BLaER1 (cell line): ENCODE data around the gene BMP2.
A peak's percentile ranks its signal among the peaks of the same experiment; 100 is the strongest.

Experiments used
- H3K27ac ChIP-seq: shearing (Covaris generic); formaldehyde crosslinking; 2 replicates; pipeline ENCODE4 v1.8.1; 2022
- H3K27me3 ChIP-seq: shearing (Covaris generic); formaldehyde crosslinking; 2 replicates; pipeline ENCODE4 v1.8.1; 2022
- H3K36me3 ChIP-seq: shearing (Covaris generic); formaldehyde crosslinking; 2 replicates; pipeline ENCODE4 v1.8.1; 2022
- H3K4me1 ChIP-seq: shearing (Covaris generic); formaldehyde crosslinking; 2 replicates; pipeline ENCODE4 v1.8.1; 2022
- H3K4me2 ChIP-seq: shearing (Covaris generic); formaldehyde crosslinking; 2 replicates; pipeline ENCODE4 v1.8.1; 2022
- H3K4me3 ChIP-seq: shearing (Covaris generic); formaldehyde crosslinking; 2 replicates; pipeline ENCODE4 v1.8.1; 2022
- H3K9ac ChIP-seq: shearing (Covaris generic); formaldehyde crosslinking; 2 replicates; pipeline ENCODE4 v1.8.1; 2022
- H3K9me3 ChIP-seq: shearing (Covaris generic); formaldehyde crosslinking; 2 replicates; pipeline ENCODE4 v1.8.1; 2022
- H4K20me1 ChIP-seq: shearing (Covaris generic); formaldehyde crosslinking; 2 replicates; pipeline ENCODE4 v1.8.1; 2022
- Cebpa-rat ChIP-seq: shearing (Covaris generic); IDR thresholded peaks from 2 replicates; pipeline ENCODE4 v1.8.1; 2022

BMP2 gene

DNA sequence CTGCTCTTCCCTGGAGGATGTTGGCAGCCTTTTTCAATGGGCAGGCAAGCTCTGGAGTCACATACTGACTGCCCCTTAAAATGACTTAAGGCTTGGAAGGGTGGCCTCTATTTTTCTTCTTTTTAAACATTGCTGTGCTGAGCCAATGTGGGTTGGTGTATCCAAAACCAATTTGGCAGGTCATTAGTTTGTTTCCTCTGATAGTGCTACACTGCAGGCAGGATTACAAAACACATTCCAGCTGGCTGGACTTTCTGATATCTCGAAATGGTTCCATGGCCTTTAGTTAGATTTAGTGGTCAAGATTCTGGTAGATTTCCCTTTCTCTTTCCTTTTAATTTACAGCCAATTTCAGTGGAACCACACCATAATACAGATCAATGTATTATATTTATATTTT, 28.1 kb upstream of the BMP2 start:
- Histone ChIP-seq H3K4me3 (no peak overlapping the region), H3K27me3 (no peaks in the 10 kb centered on the region), H3K27ac (no peak overlapping the region), H4K20me1 (no peaks in the 10 kb centered on the region), H3K9ac (no peak overlapping the region), H3K4me1 (0 out of 2 replicates have a peak, but pooled peaks cover 9% of the 10 kb centered on the region), H3K9me3 (peaks cover 16% of the 10 kb centered on the region), H3K36me3 (no peaks in the 10 kb centered on the region), H3K4me2 (no peak overlapping the region)
- no peak for TF ChIP-seq Cebpa-rat

DNA sequence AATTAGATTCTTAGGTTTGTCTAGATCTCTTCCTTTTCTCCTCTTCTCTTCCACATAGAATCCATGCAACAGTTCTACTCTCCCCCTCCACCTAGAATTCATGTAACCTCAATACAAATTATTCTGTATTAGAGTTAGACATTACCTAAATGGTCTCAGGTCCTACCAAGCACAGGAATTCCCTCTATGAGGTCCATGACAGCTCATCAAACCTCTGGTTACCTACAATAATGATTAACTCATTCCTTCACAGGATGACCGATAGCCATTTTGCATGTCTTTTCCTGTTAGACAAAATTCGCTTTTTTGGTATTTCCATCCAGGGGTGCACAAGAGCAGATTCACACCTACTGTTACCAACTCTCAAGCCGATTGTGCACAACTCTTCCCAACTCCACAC, 27.4 kb upstream of the BMP2 start:
- H3K9me3 ChIP-seq: peaks cover 16% of the 10 kb centered on the region
- no peak for TF ChIP-seq Cebpa-rat
- no peaks in the 10 kb centered on the region for H3K27me3 ChIP-seq

DNA sequence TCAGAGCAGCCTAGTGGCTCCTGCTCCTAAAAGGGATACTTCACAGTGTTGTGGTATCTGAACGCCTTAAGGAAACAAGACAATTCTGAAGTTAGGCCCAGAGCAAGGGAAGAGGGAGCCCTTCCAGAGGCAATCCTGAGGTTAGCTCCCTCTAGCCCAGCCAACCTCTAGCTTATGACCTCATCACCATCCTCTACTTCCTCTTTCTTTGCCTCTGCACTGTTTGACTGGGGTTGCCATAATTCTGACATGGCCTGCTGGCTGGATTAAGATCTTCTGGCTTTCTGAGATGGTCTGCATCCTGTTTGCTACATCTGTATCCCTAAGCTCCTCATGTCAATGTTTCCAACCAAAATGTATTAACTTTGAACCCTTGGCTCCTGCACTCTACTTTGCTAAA, 23.3 kb upstream of the BMP2 start:
- Histone ChIP-seq H4K20me1 (no peaks in the 10 kb centered on the region), H3K4me1 (peaks cover 30% of the 10 kb centered on the region), H3K9me3 (peaks cover 17% of the 10 kb centered on the region), H3K4me2 (no peak overlapping the region), H3K4me3 (no peak overlapping the region), H3K27ac (no peak overlapping the region), H3K27me3 (no peaks in the 10 kb centered on the region), H3K36me3 (no peaks in the 10 kb centered on the region), H3K9ac (no peak overlapping the region)
- TF ChIP-seq Cebpa-rat: no peak

More for the DNA sequence above, 27.4 kb upstream of the BMP2 start:
- H3K9ac ChIP-seq: no peak overlapping the region
- H3K4me3 ChIP-seq: no peak overlapping the region
- H4K20me1 ChIP-seq: no peaks in the 10 kb centered on the region
- no peak overlapping the region for H3K4me2 ChIP-seq
- no peaks in the 10 kb centered on the region for H3K36me3 ChIP-seq
- 0 out of 2 replicates have a peak, but pooled peaks cover 7% of the 10 kb centered on the region for H3K4me1 ChIP-seq
- no peak overlapping the region for H3K27ac ChIP-seq

GRCh38 chr20:6744805-6745204, 22.7 kb upstream of the BMP2 start:
- Histone ChIP-seq H3K27ac (no peak overlapping the region), H3K9ac (no peak overlapping the region), H3K36me3 (no peaks in the 10 kb centered on the region), H4K20me1 (no peaks in the 10 kb centered on the region), H3K4me3 (no peak overlapping the region), H3K4me2 (no peak overlapping the region), H3K4me1 (peaks cover 30% of the 10 kb centered on the region), H3K27me3 (no peaks in the 10 kb centered on the region), H3K9me3 (peaks cover 17% of the 10 kb centered on the region)
- no peak for TF ChIP-seq Cebpa-rat

DNA sequence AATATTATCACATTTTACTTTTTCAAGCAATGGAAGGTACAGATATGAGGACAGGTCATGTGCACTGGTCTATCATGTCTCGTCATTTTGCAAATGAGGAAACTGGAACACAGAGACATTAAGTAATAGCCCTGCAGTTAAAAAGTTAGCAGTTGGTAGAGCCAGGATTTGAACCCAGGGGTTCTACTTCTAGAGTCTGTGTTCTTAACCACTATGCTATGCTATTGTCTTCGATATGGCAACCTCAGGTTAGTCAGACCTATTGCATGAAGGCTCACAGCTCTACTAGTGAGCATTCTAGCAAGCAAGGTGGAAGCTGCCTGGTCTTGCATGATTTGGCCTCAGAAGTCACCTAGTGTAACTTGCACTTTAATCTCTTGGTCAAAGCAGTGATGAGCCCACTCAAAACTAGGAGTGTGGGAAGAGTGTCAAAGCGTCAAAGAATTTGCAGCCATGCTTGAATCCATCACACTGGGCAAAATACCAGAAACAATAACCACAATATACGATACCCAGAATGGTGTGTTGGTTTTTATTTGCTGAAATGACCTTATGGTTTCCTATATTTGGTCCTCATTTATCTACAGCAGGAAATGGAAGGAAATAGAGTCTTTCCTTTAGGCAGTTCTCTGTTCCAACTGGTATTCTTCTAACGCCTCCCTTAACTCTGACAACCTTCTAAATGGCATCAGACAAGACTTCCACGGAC, 20.4 kb upstream of the BMP2 start:
- peaks cover 30% of the 10 kb centered on the region for H3K4me1 ChIP-seq
- no peak overlapping the region for H3K27ac ChIP-seq
- H3K36me3 ChIP-seq: no peaks in the 10 kb centered on the region
- H3K9ac ChIP-seq: no peak overlapping the region
- peaks cover 17% of the 10 kb centered on the region for H3K9me3 ChIP-seq
- no peak overlapping the region for H3K4me3 ChIP-seq
- H3K27me3 ChIP-seq: no peaks in the 10 kb centered on the region
- H3K4me2 ChIP-seq: peak overlapping the region; percentile 51
- TF ChIP-seq Cebpa-rat: no peak
- no peaks in the 10 kb centered on the region for H4K20me1 ChIP-seq

DNA sequence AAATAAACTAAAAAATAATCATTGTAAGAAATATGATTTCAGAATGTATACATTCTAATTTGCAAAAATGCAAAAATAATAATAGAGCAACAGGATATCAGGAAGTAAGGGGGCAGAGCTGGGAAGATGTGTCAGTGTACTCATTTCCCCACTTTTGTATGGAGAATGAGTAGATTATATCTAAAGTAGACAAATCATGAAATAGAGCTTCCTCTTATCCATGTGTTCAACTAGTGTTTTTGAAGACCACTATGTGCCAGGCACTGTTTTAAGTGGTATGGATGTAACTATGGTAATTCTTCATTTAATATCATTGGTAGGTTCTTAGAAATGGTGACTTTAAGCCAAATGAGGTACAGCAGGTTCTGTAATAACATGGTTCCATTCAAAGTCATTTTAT, 17.0 kb upstream of the BMP2 start:
- H3K4me2 ChIP-seq: no peak overlapping the region
- no peak overlapping the region for H3K9ac ChIP-seq
- H4K20me1 ChIP-seq: no peaks in the 10 kb centered on the region
- H3K4me3 ChIP-seq: no peak overlapping the region
- H3K27me3 ChIP-seq: no peaks in the 10 kb centered on the region
- peaks cover 11% of the 10 kb centered on the region for H3K9me3 ChIP-seq
- H3K27ac ChIP-seq: no peak overlapping the region
- no peak for TF ChIP-seq Cebpa-rat
- no peaks in the 10 kb centered on the region for H3K36me3 ChIP-seq
- H3K4me1 ChIP-seq: peaks cover 26% of the 10 kb centered on the region

GRCh38 chr20:6756693-6757595, 10.5 kb upstream of the BMP2 start:
- H3K36me3 ChIP-seq: no peaks in the 10 kb centered on the region

GRCh38 chr20:6764619-6765018, 2.9 kb upstream of the BMP2 start:
- peaks cover 2% of the 10 kb centered on the region; the same call in 1 of the 2 replicates for H4K20me1 ChIP-seq
- H3K36me3 ChIP-seq: no peaks in the 10 kb centered on the region
- H3K27ac ChIP-seq: no peak overlapping the region
- no peak overlapping the region for H3K4me2 ChIP-seq
- no peak overlapping the region for H3K4me3 ChIP-seq
- no peak for TF ChIP-seq Cebpa-rat
- peaks cover 34% of the 10 kb centered on the region for H3K4me1 ChIP-seq
- no peak overlapping the region for H3K9ac ChIP-seq
- peaks cover 20% of the 10 kb centered on the region for H3K27me3 ChIP-seq
- peaks cover 11% of the 10 kb centered on the region; the same call in 1 of the 2 replicates for H3K9me3 ChIP-seq

More at GRCh38 chr20:6756693-6757595, 10.5 kb upstream of the BMP2 start:
- TF ChIP-seq Cebpa-rat: no peak
- Histone ChIP-seq H3K9ac (no peak overlapping the region), H3K4me3 (no peak overlapping the region), H3K4me1 (peaks cover 8% of the 10 kb centered on the region), H3K4me2 (no peak overlapping the region), H3K27me3 (no peaks in the 10 kb centered on the region), H4K20me1 (no peaks in the 10 kb centered on the region), H3K9me3 (peaks cover 19% of the 10 kb centered on the region), H3K27ac (no peak overlapping the region)

DNA sequence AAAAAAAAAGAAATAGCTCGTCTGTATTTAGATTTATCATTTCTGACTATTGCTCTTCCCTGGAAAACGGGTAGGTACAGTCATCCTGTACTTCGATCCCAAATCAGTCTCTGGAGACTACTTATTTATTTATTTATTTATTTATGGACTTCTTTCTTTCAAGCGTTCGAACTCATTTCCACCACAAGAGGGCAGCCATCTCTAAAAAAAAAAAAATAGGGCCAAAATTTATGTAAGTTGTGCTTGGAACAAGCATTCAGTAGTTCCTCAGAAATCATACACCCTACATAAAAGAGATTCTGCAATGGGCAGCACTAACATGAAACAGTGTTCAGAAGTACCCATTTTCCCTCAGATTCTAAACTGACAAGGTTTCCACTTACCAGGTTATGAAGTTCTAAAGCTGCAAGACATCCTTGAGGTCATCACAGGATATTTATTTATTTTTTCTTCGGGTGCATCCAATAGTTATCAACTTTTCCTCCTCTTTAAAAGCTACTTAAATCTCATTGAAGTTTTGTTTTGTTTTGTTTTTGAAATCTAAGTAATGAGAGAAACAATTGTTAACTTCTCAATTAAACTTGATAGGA, 1.9 kb upstream of the BMP2 start:
- peaks cover 30% of the 10 kb centered on the region for H3K27me3 ChIP-seq
- no peak overlapping the region for H3K4me3 ChIP-seq
- H3K4me1 ChIP-seq: peaks cover 44% of the 10 kb centered on the region
- no peak overlapping the region for H3K4me2 ChIP-seq
- no peak overlapping the region for H3K9ac ChIP-seq
- H3K27ac ChIP-seq: no peak overlapping the region
- no peaks in the 10 kb centered on the region for H3K36me3 ChIP-seq
- peaks cover 5% of the 10 kb centered on the region; the same call in 1 of the 2 replicates for H3K9me3 ChIP-seq
- no peak for TF ChIP-seq Cebpa-rat
- peaks cover 12% of the 10 kb centered on the region for H4K20me1 ChIP-seq
